Endothelial cell of umbilical vein (primary cell): ENCODE measurements around the gene CACNA1S. TPM values are rescaled to one million over a fixed set of nuclear protein-coding genes. Genes with fewer than 3 reads are reported as not detected.

Experiments used
- BruUV-seq: library from RNA; stranded (reverse); fragments of 400-500 nt; replicated peaks from 2 replicates; lab custom pipeline; 2021; lab: Mats Ljungman, UMichigan
- CTCF ChIA-PET: fragments of 300-600, 350-600 bp; sonication (Branson Sonifier 250); formaldehyde crosslinking; loops from one replicate; lab custom pipeline; 2021; ENCODE audit warnings: antibody characterized with exemption, inconsistent platforms; lab: Charles Lee
- POLR2A ChIA-PET: fragments of 300-600, 350-600 bp; sonication (Branson Sonifier 250); formaldehyde crosslinking; loops from one replicate; lab custom pipeline; 2021; ENCODE audit warnings: antibody characterized with exemption, inconsistent platforms; lab: Charles Lee
- DNase-seq: peaks from one replicate; pipeline ENCODE4 v3.0.0-alpha.2; 2011; ENCODE audit warnings: low read depth, low spot score
- FAIRE-seq: peaks from 2 replicates; lab custom pipeline; 2011; peaks lifted over from hg19 to GRCh38; lab: Jason Lieb, UNC
- H2AFZ ChIP-seq: 2 replicates; pipeline ENCODE4 v1.6.0; 2012; ENCODE audit warnings: low read depth, low read length, control low read depth, inconsistent platforms
- H3K27ac ChIP-seq: 2 replicates; pipeline ENCODE4 v1.5.1; 2011; ENCODE audit warnings: low read depth, mild to moderate bottlenecking, control low read depth, low read length, moderate library complexity; ENCODE audit not compliant: insufficient read depth
- H3K27me3 ChIP-seq, 2 experiments: 2 replicates each; pipeline versions ENCODE4 v1.6.0 to v1.6.1; 2011; ENCODE audit warnings: low read length in 2 of 2, mixed read lengths in 1 of 2; ENCODE audit not compliant: control insufficient read depth in 2 of 2, insufficient read depth in 2 of 2
- H3K36me3 ChIP-seq, 2 experiments: 2 replicates in 1 of 2; 3 replicates in 1 of 2; pipeline ENCODE4 v1.5.1; 2011; ENCODE audit warnings: low read length in 2 of 2, mild to moderate bottlenecking in 1 of 2, moderate library complexity in 1 of 2; ENCODE audit not compliant: control insufficient read depth in 2 of 2, insufficient read depth in 2 of 2; ENCODE audit errors: extremely low read depth in 1 of 2
- H3K4me1 ChIP-seq: 3 replicates; pipeline ENCODE4 v1.5.1; 2011; ENCODE audit warnings: mild to moderate bottlenecking, low read length; ENCODE audit not compliant: control insufficient read depth, insufficient read depth; ENCODE audit errors: extremely low read depth
- H3K4me2 ChIP-seq: 2 replicates; pipeline ENCODE4 v1.6.1; 2011; ENCODE audit warnings: low read length, control low read depth, mixed read lengths; ENCODE audit not compliant: insufficient read depth
- H3K4me3 ChIP-seq, 3 experiments: fragments of 200-600 bp in 1 of 3; sonication (generic), shearing (Covaris generic) in 1 of 3; replicated peaks in 1 of 3; 2 replicates each; pipeline ENCODE4 v1.5.1; 2011 to 2016; ENCODE audit warnings: control low read depth in 3 of 3, low read length in 3 of 3, mild to moderate bottlenecking in 2 of 3, inconsistent platforms in 1 of 3, low read depth in 1 of 3, moderate library complexity in 1 of 3; ENCODE audit not compliant: insufficient read depth in 1 of 3
- H3K79me2 ChIP-seq: 2 replicates; pipeline ENCODE4 v1.6.0; 2012; ENCODE audit warnings: low read length, inconsistent platforms; ENCODE audit not compliant: control insufficient read depth, insufficient read depth
- H3K9ac ChIP-seq: replicated peaks from 2 replicates; pipeline ENCODE3; 2011; ENCODE audit warnings: low read length, control low read depth; ENCODE audit not compliant: insufficient read depth; ENCODE audit errors: extremely low read depth
- H3K9me1 ChIP-seq: replicated peaks from 3 replicates; pipeline ENCODE4 v1.6.0; 2011; ENCODE audit warnings: mild to moderate bottlenecking, low read length; ENCODE audit not compliant: control insufficient read depth, insufficient read depth; ENCODE audit errors: extremely low read depth
- H3K9me3 ChIP-seq: replicated peaks from 2 replicates; pipeline ENCODE4 v1.5.1; 2012; ENCODE audit warnings: low read length, inconsistent platforms; ENCODE audit not compliant: control insufficient read depth, insufficient read depth
- H4K20me1 ChIP-seq: replicated peaks from 2 replicates; pipeline ENCODE3; 2011; ENCODE audit warnings: mild to moderate bottlenecking, low read length; ENCODE audit not compliant: control insufficient read depth, insufficient read depth; ENCODE audit errors: extremely low read depth
- CTCF ChIP-seq, 2 donors: IDR thresholded peaks; 1 replicate in 1 of 2; 2 replicates in 1 of 2; pipeline ENCODE4 v1.5.1; 2011; ENCODE audit warnings: low read length in 2 of 2, mild to moderate bottlenecking in 2 of 2, moderate library complexity in 2 of 2, control low read depth in 1 of 2, inconsistent platforms in 1 of 2, low read depth in 1 of 2; ENCODE audit not compliant: insufficient read depth in 1 of 2; ENCODE audit errors: extremely low read depth in 1 of 2
- EZH2 ChIP-seq: IDR thresholded peaks from 2 replicates; pipeline ENCODE4 v1.6.1; 2012; ENCODE audit warnings: borderline replicate concordance, low read depth, mild to moderate bottlenecking, moderate library complexity, low read length, inconsistent platforms; ENCODE audit not compliant: severe bottlenecking
- FOS ChIP-seq: IDR thresholded peaks from 2 replicates; pipeline ENCODE4 v1.6.1; 2011; ENCODE audit warnings: mild to moderate bottlenecking, low read length, moderate library complexity, borderline replicate concordance; ENCODE audit not compliant: insufficient read depth
- JUN ChIP-seq: IDR thresholded peaks from 2 replicates; pipeline ENCODE4 v1.6.1; 2011; ENCODE audit warnings: borderline replicate concordance, low read depth; ENCODE audit not compliant: insufficient read length, insufficient read depth
- MAX ChIP-seq: IDR thresholded peaks from 2 replicates; pipeline ENCODE4 v1.6.1; 2011; ENCODE audit not compliant: insufficient read depth, insufficient read length
- MYC ChIP-seq: IDR thresholded peaks from one replicate; pipeline ENCODE4 v1.6.1; 2011; ENCODE audit warnings: mild to moderate bottlenecking, low read depth, low read length
- dilution Hi-C: fragments of 300-500 bp; cut with MboI; formaldehyde crosslinking; loops from one replicate; pipeline ENCODE4 v1.15.0; 2019; ENCODE audit warnings: low sequenced_read_pairs; ENCODE audit not compliant: extremely low pct_ligation_motif_present
- intact Hi-C: fragments of 100-400 bp; cut with micrococcal nuclease; formaldehyde crosslinking; loops from one replicate; pipeline ENCODE4 v1.10.0; 2022
- polyA plus RNA-seq, 4 experiments: library from polyadenylated mRNA; depleted of rRNA in 3 of 4; stranded (reverse) in 3 of 4; unstranded in 1 of 4; fragments of >200 nt; gene quantifications; 2 replicates each; pipeline versions ENCODE4 v1.2.1 to v1.2.3, GENCODE V29; 2011 to 2012; ENCODE audit warnings: missing spikeins in 1 of 4
- total RNA-seq: library from RNA; stranded (reverse); gene quantifications from 2 replicates; pipeline ENCODE4 v1.2.3, GENCODE V29; 2021

CACNA1S gene
- total and polyA plus RNA-seq, 2 donors (not counting 3 experiments of a cell fraction or from before 2014, with no cell fraction given), result not detected

GRCh38 chr1:201017828-201018163, 94.4 kb downstream of the CACNA1S start:
- H3K9ac ChIP-seq, result no peak overlapping the region

More at GRCh38 chr1:201017828-201018163, 94.4 kb downstream of the CACNA1S start:
- ChIA-PET CTCF (interaction anchor here (0.9 to 4.4 kb wide), 4 partner anchors 7 to 46 kb away, joined by 3 to 66 read pairs (median 6); partner anchors contain the start of gene KIF21B), POLR2A (no interaction called here)
- BruUV-seq, result no TSS peak
- no peaks in the 10 kb centered on the region for H3K9me3 ChIP-seq
- no peaks in the 10 kb centered on the region for H3K27me3 ChIP-seq
- H3K36me3 ChIP-seq, result no peaks in the 10 kb centered on the region
- no peak overlapping the region for H3K27ac ChIP-seq
- H3K4me1 ChIP-seq, result peaks cover 36% of the 10 kb centered on the region
- H3K4me3 ChIP-seq, result no peak overlapping the region
- FAIRE-seq, result no peak
- no peaks in the 10 kb centered on the region for H4K20me1 ChIP-seq
- DNase-seq, result no peak
- H3K9me1 ChIP-seq, result no peaks in the 10 kb centered on the region
- no peak for TF ChIP-seq JUN
- no peak for TF ChIP-seq CTCF (IDR thresholded peaks at IDR 0.05; ENCODE audit: extremely low read depth in 1 of 2, insufficient read depth in 1 of 2, low read depth in 1 of 2, low read length in 2 of 2)
- no peak for TF ChIP-seq FOS
- no peak for TF ChIP-seq MYC
- TF ChIP-seq EZH2, result no peak
- TF ChIP-seq MAX, result no peak
- intact Hi-C loops (no loop called here), dilution Hi-C loops (no loop called here)
- H2AFZ ChIP-seq, result no peak overlapping the region
- H3K4me2 ChIP-seq, result no peak overlapping the region
- no peaks in the 10 kb centered on the region for H3K79me2 ChIP-seq
